Activated T-cell treated with anti-CD3 and anti-CD28 coated beads, Interleukin-2, amount 50 U/mL, for 72 hours (primary cell): Measurements from ENCODE around the gene ZDHHC11B. TPM values are rescaled to one million over a fixed set of nuclear protein-coding genes. Genes with fewer than 3 reads are reported as not detected.
"Not testable (repeated sequence)": the region's sequence is repeated elsewhere in the genome, so short reads cannot be mapped to it uniquely, and the experiment has no call there.

Experiments used
- ATAC-seq, 2 donors: fragments of 150-1000 bp; cut with Tn5 transposase; replicated peaks in 1 of 2; 2 replicates each; pipeline ENCODE4 v1.10.0; 2021; ENCODE audit warnings: moderate library complexity in 2 of 2, mild to moderate bottlenecking in 1 of 2
- DNase-seq, 2 donors: peaks; one replicate each; pipeline ENCODE4 v3.0.0; 2021 to 2022; ENCODE audit warnings: mixed read lengths in 1 of 2
- H3K27ac Mint-ChIP-seq: one replicate; pipeline ENCODE4 v1.8.0; 2022; ENCODE audit warnings: mild to moderate bottlenecking, moderate library complexity, mixed read lengths
- H3K27me3 Mint-ChIP-seq: one replicate; pipeline ENCODE4 v1.8.0; 2022; ENCODE audit warnings: low read depth, mixed read lengths
- H3K36me3 Mint-ChIP-seq, 2 donors: one replicate each; pipeline ENCODE4 v1.8.0; 2022; ENCODE audit warnings: mixed read lengths in 2 of 2, mild to moderate bottlenecking in 1 of 2; ENCODE audit not compliant: insufficient read depth in 2 of 2
- H3K4me1 Mint-ChIP-seq: one replicate; pipeline ENCODE4 v1.8.0; 2022; ENCODE audit warnings: low read depth, mixed read lengths
- H3K4me3 Mint-ChIP-seq, 2 donors: one replicate each; pipeline ENCODE4 v1.8.0; 2022; ENCODE audit warnings: mild to moderate bottlenecking in 2 of 2, mixed read lengths in 2 of 2, moderate library complexity in 2 of 2
- H3K9me3 Mint-ChIP-seq, 2 donors: one replicate each; pipeline ENCODE4 v1.8.0; 2022; ENCODE audit warnings: mixed read lengths in 2 of 2
- total RNA-seq, 2 donors: library from RNA; stranded (reverse); gene quantifications; one replicate each; pipeline ENCODE4 v1.2.3, GENCODE V29; 2022

ZDHHC11B gene
- total RNA-seq, 2 donors from 2014 or later: 0.24 TPM; not detected in 1

GRCh38 chr5:723865-724264 is 60.7 kb downstream of the ZDHHC11B start:
- not testable (repeated sequence) for H3K4me1 Mint-ChIP-seq, DNase-seq, H3K27me3 Mint-ChIP-seq, H3K4me3 Mint-ChIP-seq, H3K9me3 Mint-ChIP-seq, H3K36me3 Mint-ChIP-seq, H3K27ac Mint-ChIP-seq, ATAC-seq

DNA sequence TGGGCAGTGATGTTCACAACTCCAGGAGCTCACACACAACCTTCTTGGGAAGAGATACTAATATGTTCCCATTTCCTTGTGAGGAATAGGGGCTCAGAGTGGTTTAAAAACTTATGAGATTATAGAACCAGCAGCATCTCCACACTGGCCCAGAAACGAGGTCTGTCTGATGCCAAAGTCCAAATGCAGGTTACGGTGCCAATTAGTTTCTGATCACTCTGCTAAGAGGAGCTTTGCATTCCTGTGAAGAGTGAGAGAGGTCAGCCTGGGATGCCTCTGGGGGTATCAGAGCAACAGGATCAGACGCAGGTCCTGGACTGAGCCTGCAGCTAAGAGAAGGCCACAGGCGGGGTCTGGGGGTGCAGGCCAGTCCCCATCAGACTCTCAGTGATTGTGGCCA is 61.2 kb downstream of the ZDHHC11B start:
- H3K9me3 Mint-ChIP-seq, H3K27ac Mint-ChIP-seq, H3K36me3 Mint-ChIP-seq, H3K4me1 Mint-ChIP-seq, DNase-seq, H3K4me3 Mint-ChIP-seq, ATAC-seq, H3K27me3 Mint-ChIP-seq: not testable (repeated sequence)

- not testable (repeated sequence) for H3K4me1 Mint-ChIP-seq, ATAC-seq, DNase-seq, H3K4me3 Mint-ChIP-seq, H3K27ac Mint-ChIP-seq
- peaks cover 22% of the 10 kb centered on the region for H3K27me3 Mint-ChIP-seq
- peaks cover 2 to 13% of the 10 kb centered on the region in 2 donors for H3K9me3 Mint-ChIP-seq
- H3K36me3 Mint-ChIP-seq: peaks cover 4 to 13% of the 10 kb centered on the region in 2 donors
Observed at GRCh38 chr5:719379-719778, 65.2 kb downstream of the ZDHHC11B start.

DNA sequence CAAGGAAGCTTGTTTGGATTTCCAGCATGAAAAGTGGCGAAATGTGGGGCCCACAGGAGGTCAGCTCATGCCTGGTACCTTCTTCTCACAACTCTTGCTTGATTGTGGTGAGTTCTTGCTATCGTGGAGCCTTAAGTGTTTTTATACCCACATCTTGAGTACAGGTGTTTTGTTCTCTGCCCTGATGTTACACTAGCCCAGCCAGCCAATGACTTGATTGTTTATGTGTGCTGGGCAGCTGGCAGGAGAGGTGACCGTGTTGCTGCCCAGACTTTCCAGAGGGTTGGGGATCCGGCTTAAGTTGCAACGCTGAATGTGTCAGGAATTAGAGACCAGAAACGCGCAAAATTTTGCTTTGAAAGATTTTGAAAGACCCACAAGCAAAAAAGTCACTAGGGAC is 67.4 kb downstream of the ZDHHC11B start:
- H3K36me3 Mint-ChIP-seq: peaks cover 4 to 13% of the 10 kb centered on the region in 2 donors
- no peaks in the 10 kb centered on the region for H3K4me1 Mint-ChIP-seq
- peaks cover 2 to 13% of the 10 kb centered on the region in 2 donors for H3K9me3 Mint-ChIP-seq
- no peak for ATAC-seq
- no peak overlapping the region for H3K4me3 Mint-ChIP-seq
- peaks cover 22% of the 10 kb centered on the region for H3K27me3 Mint-ChIP-seq
- no peak overlapping the region for H3K27ac Mint-ChIP-seq
- no peak for DNase-seq

GRCh38 chr5:716740-717139 is 67.8 kb downstream of the ZDHHC11B start:
- DNase-seq, ATAC-seq, H3K27ac Mint-ChIP-seq, H3K4me3 Mint-ChIP-seq, H3K4me1 Mint-ChIP-seq: not testable (repeated sequence)
- Mint-ChIP-seq H3K36me3 (peaks cover 4 to 13% of the 10 kb centered on the region in 2 donors), H3K9me3 (peaks cover 2 to 13% of the 10 kb centered on the region in 2 donors), H3K27me3 (peaks cover 22% of the 10 kb centered on the region)

GRCh38 chr5:715636-716035 is 68.9 kb downstream of the ZDHHC11B start:
- DNase-seq, H3K4me1 Mint-ChIP-seq, H3K4me3 Mint-ChIP-seq, ATAC-seq, H3K27ac Mint-ChIP-seq: not testable (repeated sequence)
- Mint-ChIP-seq H3K27me3 (peaks cover 22% of the 10 kb centered on the region), H3K36me3 (peaks cover 4 to 13% of the 10 kb centered on the region in 2 donors), H3K9me3 (peaks cover 2 to 13% of the 10 kb centered on the region in 2 donors)

DNA sequence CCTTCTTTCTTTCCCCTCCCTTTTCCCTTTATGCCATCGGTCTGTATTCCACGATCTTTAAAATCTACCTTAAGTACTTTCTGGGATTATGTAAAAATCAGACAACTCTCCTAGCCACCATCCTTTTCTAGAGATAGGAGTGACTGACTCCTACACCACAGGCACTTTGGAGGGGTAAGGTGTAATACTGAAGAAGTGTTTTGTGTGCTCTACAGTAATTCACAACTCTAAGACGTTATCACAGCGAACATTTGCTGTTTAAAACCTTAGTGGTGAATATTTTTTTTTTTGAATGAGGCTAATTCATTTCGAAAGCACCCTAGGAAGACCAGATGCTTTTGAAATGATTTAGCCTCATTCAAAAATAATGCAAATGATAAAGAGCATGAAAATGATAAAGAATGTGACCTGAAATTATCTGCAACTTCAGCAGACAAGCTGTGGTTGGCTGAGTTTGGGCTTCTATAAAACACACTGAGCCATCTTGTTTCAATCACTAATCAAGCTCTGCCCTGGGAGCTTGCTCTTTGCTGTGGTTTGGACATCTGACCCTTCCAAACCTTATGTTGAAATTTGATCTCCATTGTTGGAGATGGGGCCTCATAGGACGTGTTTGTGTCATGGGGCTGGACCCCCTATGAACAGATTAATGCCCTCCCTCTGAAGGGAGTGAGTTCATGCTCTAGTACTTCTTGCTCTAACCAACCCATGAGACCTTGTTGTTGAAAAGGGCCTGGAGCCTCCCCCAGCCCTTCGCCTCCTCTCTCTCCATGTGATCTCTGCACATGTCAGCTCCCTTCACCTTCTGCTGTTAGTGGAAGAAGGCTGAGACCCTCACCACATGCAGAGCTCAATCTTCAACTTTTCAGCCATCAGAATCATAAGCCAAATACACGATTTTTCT is 70.1 kb downstream of the ZDHHC11B start:
- H3K27me3 Mint-ChIP-seq: peaks cover 22% of the 10 kb centered on the region
- peak in 1 of 2 donors; percentile 66 for ATAC-seq
- DNase-seq, H3K4me1 Mint-ChIP-seq, H3K4me3 Mint-ChIP-seq, H3K9me3 Mint-ChIP-seq, H3K27ac Mint-ChIP-seq: not testable (repeated sequence)
- H3K36me3 Mint-ChIP-seq: peaks cover 6 to 11% of the 10 kb centered on the region in 2 donors

DNA sequence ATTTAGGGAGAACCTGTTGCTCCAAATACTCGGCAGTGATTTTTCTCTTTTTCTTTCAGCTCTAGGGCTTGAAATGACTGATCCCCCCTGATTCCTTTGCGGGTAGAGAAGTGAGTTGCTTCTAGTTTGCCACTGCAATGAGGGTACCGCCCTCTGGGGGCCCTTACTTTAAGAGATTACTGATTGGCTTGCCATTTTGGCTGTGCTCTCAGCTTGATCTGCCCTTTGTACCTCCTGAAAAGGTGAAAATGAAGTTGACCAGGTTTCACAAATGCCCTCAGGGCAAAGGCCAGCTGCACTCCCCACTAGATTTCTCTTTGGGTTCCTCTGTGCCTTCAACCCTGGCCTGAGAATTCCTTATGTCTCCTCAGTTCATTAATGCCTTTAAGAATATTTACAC is 70.8 kb downstream of the ZDHHC11B start:
- not testable (repeated sequence) for ATAC-seq, H3K36me3 Mint-ChIP-seq, H3K27ac Mint-ChIP-seq

DNA sequence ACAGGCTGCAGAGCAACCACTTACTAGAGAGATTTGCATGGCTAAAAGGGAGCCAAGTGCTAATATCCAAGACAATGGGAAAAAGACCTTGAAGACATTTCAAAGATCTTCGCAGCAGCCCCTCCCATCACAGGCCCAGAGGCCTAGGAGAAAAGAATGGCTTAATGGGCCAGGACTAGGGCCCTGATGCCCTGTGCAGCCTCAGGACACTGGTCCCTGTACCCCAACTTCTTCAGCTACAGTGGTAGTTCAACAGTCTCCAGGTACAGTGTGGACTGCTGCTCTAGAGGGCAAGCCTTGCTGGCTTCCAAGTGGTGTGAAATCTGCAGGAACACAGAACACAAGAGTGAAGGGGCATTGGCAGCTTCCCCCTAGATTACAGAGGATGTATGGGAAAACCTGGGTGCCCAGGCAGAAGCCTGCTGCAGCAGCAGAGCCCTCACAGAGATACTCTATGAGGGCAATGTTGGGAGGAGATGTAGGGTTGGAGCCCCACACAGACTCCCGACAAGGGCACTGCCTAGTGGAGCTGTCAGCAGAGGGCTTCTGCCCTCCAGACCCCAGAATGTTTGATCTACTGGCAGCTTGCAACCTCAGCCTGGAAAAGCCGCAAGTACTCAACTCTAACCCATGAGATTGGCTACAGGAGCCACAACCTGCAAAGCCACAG is 75.5 kb downstream of the ZDHHC11B start:
- not testable (repeated sequence) for H3K4me1 Mint-ChIP-seq, DNase-seq, ATAC-seq, H3K36me3 Mint-ChIP-seq, H3K9me3 Mint-ChIP-seq, H3K4me3 Mint-ChIP-seq, H3K27ac Mint-ChIP-seq, H3K27me3 Mint-ChIP-seq

More for the DNA sequence above, 70.8 kb downstream of the ZDHHC11B start:
- not testable (repeated sequence) for H3K9me3 Mint-ChIP-seq, H3K4me3 Mint-ChIP-seq, H3K4me1 Mint-ChIP-seq, DNase-seq
- H3K27me3 Mint-ChIP-seq: peaks cover 20% of the 10 kb centered on the region

DNA sequence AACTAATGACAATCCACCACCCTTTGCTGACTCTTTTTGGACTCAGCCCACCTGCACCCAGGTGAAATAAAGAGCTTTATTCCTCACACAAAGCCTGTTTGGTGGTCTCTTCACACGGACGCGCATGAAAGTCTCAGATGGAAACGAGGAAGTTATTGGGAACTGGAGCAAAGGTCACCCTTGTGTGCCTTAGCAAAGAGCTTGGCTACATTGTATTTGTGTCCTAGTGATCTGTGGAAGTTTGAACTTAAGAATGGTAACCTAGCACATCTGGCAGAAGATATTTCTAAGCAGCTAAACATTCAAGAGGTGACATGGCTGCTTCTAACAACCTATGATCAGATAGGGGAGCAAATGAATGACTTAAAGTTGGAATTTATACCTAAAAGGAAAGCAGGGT is 76.2 kb downstream of the ZDHHC11B start:
- not testable (repeated sequence) for H3K9me3 Mint-ChIP-seq, ATAC-seq, H3K36me3 Mint-ChIP-seq, H3K27ac Mint-ChIP-seq, H3K27me3 Mint-ChIP-seq, H3K4me1 Mint-ChIP-seq, DNase-seq, H3K4me3 Mint-ChIP-seq

GRCh38 chr5:706127-706526 is 78.4 kb downstream of the ZDHHC11B start:
- not testable (repeated sequence) for H3K4me3 Mint-ChIP-seq, H3K36me3 Mint-ChIP-seq, H3K27me3 Mint-ChIP-seq, H3K27ac Mint-ChIP-seq, ATAC-seq, DNase-seq, H3K9me3 Mint-ChIP-seq, H3K4me1 Mint-ChIP-seq

DNA sequence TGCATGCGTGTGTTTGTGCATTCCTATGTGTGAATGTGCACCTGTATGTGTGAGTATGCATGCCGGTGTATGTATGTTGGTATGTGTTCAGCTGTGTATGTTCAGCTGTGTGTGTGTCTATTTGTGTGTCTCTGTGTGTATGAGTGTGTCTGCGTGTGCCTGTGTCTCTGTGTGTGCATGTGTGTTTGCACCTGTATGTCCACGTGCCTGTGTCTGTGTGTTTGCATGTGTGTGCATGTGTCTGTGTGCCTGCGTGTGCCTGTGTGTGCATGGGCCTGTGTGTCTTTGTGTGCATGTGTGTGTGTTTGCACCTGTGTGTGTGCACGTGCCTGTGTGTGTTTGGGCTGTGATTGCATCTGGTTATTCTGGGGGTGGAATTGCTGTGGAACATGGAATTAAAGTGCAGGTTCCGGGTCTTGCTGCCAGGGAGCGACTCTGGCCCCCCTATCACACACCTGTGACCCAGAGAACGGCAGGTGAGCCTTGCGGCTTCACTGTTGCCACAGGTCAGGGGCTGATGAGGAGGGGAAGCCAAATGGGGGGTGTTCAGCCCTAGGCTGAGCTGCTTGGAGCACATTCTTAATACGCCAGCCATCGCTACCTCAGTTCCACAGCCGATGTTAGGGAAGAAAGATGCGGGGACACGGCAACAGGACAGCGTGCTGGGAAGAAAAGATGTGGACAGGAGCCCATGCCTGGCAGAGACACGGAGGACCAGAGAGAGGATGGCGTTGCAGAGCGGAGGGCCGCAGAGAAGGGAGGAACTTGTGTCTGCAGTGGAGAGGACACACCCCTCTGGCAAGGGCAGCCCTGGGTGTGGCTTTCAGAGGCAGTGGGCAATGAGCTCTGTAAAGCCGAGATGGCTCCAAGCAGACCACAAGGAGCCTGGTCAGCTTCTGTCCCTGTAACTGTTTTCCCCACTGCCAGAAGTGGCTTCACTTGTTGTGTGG is 87.5 kb downstream of the ZDHHC11B start:
- not testable (repeated sequence) for H3K9me3 Mint-ChIP-seq, H3K36me3 Mint-ChIP-seq, H3K4me3 Mint-ChIP-seq, H3K4me1 Mint-ChIP-seq, DNase-seq, ATAC-seq, H3K27ac Mint-ChIP-seq, H3K27me3 Mint-ChIP-seq
